ENCODE data around the gene HELZ.

DNA sequence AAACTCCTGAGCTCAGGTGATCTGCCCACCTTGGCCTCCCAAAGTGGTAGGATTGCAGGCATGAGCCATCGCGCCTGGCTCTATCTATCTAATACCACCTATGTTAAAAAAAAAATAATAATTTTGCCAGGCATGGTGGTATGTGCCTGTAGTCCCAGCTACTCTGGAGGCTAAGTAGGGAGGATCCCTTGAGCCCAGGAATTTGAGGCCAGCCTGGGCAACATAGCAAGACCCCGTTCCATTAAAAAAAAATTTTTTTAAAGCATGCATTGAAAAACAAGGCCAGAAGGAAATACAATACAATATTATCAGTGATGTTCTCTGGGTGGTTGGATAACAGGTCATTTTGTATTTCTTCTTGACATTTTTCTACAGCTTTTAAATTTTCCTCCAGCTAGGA, 45.2 kb upstream of the HELZ start:
- TF ChIP-seq, protein P1, sequence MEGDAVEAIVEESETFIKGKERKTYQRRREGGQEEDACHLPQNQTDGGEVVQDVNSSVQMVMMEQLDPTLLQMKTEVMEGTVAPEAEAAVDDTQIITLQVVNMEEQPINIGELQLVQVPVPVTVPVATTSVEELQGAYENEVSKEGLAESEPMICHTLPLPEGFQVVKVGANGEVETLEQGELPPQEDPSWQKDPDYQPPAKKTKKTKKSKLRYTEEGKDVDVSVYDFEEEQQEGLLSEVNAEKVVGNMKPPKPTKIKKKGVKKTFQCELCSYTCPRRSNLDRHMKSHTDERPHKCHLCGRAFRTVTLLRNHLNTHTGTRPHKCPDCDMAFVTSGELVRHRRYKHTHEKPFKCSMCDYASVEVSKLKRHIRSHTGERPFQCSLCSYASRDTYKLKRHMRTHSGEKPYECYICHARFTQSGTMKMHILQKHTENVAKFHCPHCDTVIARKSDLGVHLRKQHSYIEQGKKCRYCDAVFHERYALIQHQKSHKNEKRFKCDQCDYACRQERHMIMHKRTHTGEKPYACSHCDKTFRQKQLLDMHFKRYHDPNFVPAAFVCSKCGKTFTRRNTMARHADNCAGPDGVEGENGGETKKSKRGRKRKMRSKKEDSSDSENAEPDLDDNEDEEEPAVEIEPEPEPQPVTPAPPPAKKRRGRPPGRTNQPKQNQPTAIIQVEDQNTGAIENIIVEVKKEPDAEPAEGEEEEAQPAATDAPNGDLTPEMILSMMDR (IDR thresholded peaks at IDR 0.05 in 4 of 5, conservative IDR thresholded peaks at IDR 0.05 in 1 of 5): no peak
- no peak for TF ChIP-seq POLR2A (IDR thresholded peaks at IDR 0.05)

All from gastrocnemius medialis (tissue), 4 donors.